Fibroblast of villous mesenchyme (primary cell): ENCODE data around the gene ADAMTS9. TPM values are rescaled to one million over a fixed set of nuclear protein-coding genes. Genes with fewer than 3 reads are reported as not detected.
A peak's percentile ranks its signal among the peaks of the same experiment; 100 is the strongest.

ENCODE experiments used
- DNase-seq: peaks from one replicate; pipeline ENCODE4 v3.0.0-alpha.2; 2010; ENCODE audit warnings: low read depth
- H3K4me3 ChIP-seq: 2 replicates; pipeline ENCODE4 v1.5.1; 2011; ENCODE audit warnings: low read depth, mild to moderate bottlenecking, low read length
- total RNA-seq: library from RNA; depleted of rRNA; stranded (reverse); fragments of >200 nt; gene quantifications from 2 replicates; pipeline ENCODE4 v1.2.3, GENCODE V29; 2012
- TF ChIP-seq, protein P1 (sequence below): IDR thresholded peaks from 2 replicates; pipeline ENCODE4 v1.5.1; 2012; ENCODE audit warnings: low read depth, mild to moderate bottlenecking, low read length; ENCODE audit not compliant: insufficient read depth

Gene ADAMTS9
- total RNA-seq, 1 donor: 1.7 TPM

DNA sequence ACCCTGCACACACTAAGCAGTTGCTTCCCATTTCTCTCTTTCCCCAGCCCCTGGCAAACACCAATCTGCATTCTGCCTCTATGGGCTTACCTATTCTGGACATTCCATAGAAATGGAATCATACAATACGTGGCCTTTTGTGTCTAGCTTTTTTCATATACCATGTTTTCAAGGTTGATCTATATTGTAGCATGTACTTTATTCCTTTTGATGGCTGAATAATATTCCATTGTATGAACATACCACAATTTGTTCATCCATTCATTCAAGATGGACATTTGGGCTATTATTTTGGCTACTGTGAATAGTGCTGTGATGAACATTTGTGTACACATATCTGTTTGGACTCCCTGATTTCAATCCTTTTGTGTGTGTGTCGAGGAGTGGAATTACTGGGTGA, 18.1 kb upstream of the ADAMTS9 start:
- TF ChIP-seq, protein P1, sequence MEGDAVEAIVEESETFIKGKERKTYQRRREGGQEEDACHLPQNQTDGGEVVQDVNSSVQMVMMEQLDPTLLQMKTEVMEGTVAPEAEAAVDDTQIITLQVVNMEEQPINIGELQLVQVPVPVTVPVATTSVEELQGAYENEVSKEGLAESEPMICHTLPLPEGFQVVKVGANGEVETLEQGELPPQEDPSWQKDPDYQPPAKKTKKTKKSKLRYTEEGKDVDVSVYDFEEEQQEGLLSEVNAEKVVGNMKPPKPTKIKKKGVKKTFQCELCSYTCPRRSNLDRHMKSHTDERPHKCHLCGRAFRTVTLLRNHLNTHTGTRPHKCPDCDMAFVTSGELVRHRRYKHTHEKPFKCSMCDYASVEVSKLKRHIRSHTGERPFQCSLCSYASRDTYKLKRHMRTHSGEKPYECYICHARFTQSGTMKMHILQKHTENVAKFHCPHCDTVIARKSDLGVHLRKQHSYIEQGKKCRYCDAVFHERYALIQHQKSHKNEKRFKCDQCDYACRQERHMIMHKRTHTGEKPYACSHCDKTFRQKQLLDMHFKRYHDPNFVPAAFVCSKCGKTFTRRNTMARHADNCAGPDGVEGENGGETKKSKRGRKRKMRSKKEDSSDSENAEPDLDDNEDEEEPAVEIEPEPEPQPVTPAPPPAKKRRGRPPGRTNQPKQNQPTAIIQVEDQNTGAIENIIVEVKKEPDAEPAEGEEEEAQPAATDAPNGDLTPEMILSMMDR: no peak

DNA sequence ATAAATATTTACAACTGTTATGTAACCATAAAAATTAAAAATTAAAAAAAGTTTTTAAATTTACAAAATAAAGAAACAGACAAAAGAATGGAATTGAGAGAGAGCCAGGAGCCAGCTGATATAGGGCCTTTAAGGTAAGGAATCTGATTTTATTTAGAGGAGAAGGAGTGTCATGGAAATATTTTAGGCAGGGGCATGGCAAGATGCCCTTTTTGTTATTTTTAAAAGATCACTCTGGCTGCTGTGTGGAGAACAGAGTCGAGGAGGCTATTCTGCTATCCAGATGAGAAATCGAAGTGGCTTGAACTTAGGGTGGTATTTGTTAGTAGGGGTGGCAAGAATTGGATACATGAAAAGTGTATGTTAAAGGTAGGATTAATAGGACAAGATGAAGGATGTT, 9.1 kb upstream of the ADAMTS9 start:
- no peak for DNase-seq
- no peak overlapping the region for H3K4me3 ChIP-seq
- TF ChIP-seq, protein P1: no peak

More for the DNA sequence above, 18.1 kb upstream of the ADAMTS9 start:
- DNase-seq: no peak
- no peak overlapping the region for H3K4me3 ChIP-seq

DNA sequence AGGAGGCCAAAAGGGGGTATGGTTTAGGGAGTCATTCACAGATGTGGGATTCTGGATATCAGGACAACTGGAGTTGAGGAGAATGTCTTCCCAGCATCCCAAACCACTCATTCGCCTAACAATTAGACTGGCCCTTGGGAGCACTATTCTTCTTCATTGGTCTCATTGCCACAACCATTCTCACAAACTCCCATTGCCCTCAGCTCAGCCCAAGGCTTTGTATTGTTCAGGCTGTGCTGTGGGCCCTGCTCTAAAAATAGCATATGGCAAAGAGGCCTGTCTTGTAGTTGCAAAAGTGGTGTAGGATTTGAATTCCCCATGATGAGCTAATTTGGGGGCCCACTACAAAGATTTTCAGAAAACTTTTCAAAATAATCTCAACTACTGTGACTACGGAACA, 6.3 kb upstream of the ADAMTS9 start:
- no peak for DNase-seq
- TF ChIP-seq, protein P1: no peak
- no peak overlapping the region for H3K4me3 ChIP-seq

DNA sequence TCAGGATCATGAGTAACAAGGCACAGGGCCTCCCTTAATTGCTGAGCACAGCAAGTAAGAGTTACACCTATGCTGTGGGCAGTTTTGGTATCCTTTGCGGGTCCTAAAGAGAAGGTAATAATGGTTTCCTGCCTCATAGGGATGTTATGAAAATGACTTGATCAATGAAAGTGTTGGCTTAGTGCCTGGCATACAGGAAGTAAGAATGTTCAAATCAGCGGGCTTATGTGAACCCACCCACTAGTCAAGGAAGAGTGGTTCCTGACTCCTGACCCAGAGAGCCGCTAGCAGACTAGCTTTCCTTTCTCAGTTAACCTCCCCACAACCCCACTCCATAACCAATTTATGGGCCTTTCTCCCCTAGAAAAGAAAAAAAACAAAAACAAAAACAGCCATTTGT, 5.2 kb upstream of the ADAMTS9 start:
- TF ChIP-seq, protein P1: no peak
- no peak overlapping the region for H3K4me3 ChIP-seq
- no peak for DNase-seq

DNA sequence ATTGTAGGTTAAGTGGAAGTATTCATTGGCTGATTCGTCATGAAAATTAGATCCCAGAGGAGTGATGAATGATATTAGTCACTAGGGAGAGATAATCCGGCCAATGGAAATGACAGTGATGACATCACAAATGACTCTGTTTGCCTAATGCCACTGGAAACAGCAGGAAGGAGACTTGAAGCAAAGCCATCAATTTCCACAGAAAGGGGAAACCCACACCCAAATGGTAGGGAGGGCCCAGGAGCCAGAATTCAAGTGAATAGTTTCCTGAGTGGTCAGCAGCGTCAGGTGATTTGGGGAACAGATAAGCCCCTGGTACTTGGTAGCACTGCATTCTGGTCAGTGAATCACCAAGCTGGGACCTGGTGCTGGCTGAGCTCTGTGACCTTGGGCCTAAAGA, 3.3 kb upstream of the ADAMTS9 start:
- TF ChIP-seq, protein P1: no peak
- DNase-seq: no peak
- no peak overlapping the region for H3K4me3 ChIP-seq

DNA sequence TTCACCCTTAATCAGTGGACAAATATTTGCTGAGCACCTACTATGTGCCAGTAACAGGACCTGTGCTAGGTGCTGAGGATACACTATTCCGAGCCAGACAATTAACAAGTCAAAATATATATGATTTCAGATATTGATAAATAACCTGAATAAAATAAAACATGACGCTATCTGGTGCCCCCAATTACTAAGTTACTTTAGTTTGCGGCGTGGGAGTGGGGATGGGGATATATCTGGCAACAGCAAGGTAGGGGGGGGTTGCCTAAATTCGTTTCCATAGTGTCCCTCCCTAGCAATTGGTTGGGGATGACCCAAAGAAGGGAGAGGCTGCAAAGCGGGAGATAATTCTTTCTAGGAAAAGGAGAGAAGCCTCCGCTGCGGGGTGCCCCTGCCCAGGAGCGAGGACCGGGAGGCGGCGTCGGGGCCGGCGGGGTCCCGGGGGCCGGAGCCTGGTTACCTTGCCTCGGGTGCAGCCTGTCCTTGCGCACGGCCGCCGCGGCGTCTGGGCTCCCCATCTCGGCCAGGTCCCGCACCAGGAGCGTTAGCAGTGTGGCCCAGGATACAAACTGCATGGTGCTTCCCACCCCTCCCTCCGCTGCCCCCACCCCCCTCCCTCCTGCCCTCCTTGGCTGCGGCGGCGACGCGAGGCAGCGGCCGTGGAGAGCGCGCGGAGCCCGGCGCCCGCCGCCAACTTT, 567 bp downstream of the ADAMTS9 start:
- DNase-seq: no peak

More for the DNA sequence above, 567 bp downstream of the ADAMTS9 start:
- H3K4me3 ChIP-seq: peak overlapping the region; percentile 77
- TF ChIP-seq, protein P1: no peak
